ENCODE measurements around the gene TRIM32. TPM values are rescaled to one million over a fixed set of nuclear protein-coding genes. Genes with fewer than 3 reads are reported as not detected.

The TRIM32 gene
- total RNA-seq, 1 experiment from 2014 or later = 40.5 TPM

GRCh38 chr9:116656501-116656971 lies 30.6 kb upstream of the TRIM32 start:
- no TSS peak for BruUV-seq (replicated peaks)
- Histone ChIP-seq H3K4me1 (replicated peaks; ENCODE audit: insufficient read depth) (no peaks in the 10 kb centered on the region), H3K27me3 (ENCODE audit: insufficient read depth, low read depth) (no peaks in the 10 kb centered on the region), H3K79me2 (ENCODE audit: low read depth) (no peaks in the 10 kb centered on the region), H3K4me3 (no peak overlapping the region), H2AFZ (no peak overlapping the region), H3K27ac (no peak overlapping the region), H3K9me2 (ENCODE audit: insufficient read depth) (no peaks in the 10 kb centered on the region), H3K36me3 (ENCODE audit: low read depth) (no peaks in the 10 kb centered on the region), H3K9me3 (ENCODE audit: insufficient read depth, low read depth) (no peaks in the 10 kb centered on the region), H4K20me1 (ENCODE audit: insufficient read depth) (no peaks in the 10 kb centered on the region), H3K4me2 (no peak overlapping the region), H3F3A (ENCODE audit: insufficient read depth, low read depth) (no peaks in the 10 kb centered on the region)
- TF ChIP-seq, protein P1, sequence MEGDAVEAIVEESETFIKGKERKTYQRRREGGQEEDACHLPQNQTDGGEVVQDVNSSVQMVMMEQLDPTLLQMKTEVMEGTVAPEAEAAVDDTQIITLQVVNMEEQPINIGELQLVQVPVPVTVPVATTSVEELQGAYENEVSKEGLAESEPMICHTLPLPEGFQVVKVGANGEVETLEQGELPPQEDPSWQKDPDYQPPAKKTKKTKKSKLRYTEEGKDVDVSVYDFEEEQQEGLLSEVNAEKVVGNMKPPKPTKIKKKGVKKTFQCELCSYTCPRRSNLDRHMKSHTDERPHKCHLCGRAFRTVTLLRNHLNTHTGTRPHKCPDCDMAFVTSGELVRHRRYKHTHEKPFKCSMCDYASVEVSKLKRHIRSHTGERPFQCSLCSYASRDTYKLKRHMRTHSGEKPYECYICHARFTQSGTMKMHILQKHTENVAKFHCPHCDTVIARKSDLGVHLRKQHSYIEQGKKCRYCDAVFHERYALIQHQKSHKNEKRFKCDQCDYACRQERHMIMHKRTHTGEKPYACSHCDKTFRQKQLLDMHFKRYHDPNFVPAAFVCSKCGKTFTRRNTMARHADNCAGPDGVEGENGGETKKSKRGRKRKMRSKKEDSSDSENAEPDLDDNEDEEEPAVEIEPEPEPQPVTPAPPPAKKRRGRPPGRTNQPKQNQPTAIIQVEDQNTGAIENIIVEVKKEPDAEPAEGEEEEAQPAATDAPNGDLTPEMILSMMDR (conservative IDR thresholded peaks at IDR 0.05) = no peak
- TF ChIP-seq EZH2 (IDR thresholded peaks at IDR 0.05; ENCODE audit: low read depth) = no peak
- DNase-seq = no peak
- ChIA-PET POLR2A (ENCODE audit: unreplicated experiment) (no interaction called here), CTCF (no interaction called here)
- intact Hi-C loops (cut with micrococcal nuclease; ENCODE audit: unreplicated experiment) = no loop called here

- CTCF ChIA-PET = no interaction called here
These were observed 30.1 kb upstream of the TRIM32 start for GRCh38 chr9:116656977-116657376.

GRCh38 chr9:116658265-116658664 lies 28.8 kb upstream of the TRIM32 start:
- no peaks in the 10 kb centered on the region for H3K27me3 ChIP-seq (ENCODE audit: insufficient read depth, low read depth)
- no peaks in the 10 kb centered on the region for H3K36me3 ChIP-seq (ENCODE audit: low read depth)
- H2AFZ ChIP-seq = no peak overlapping the region
- no peaks in the 10 kb centered on the region for H4K20me1 ChIP-seq (ENCODE audit: insufficient read depth)
- intact Hi-C loops (cut with micrococcal nuclease; ENCODE audit: unreplicated experiment) = no loop called here
- DNase-seq = no peak
- H3K4me3 ChIP-seq = no peak overlapping the region
- CTCF ChIA-PET = no interaction called here
- no peaks in the 10 kb centered on the region for H3K9me3 ChIP-seq (ENCODE audit: insufficient read depth, low read depth)
- no peak for TF ChIP-seq EZH2 (IDR thresholded peaks at IDR 0.05; ENCODE audit: low read depth)
- TF ChIP-seq, protein P1 (conservative IDR thresholded peaks at IDR 0.05) = no peak
- H3F3A ChIP-seq (ENCODE audit: insufficient read depth, low read depth) = no peaks in the 10 kb centered on the region
- H3K4me1 ChIP-seq (replicated peaks; ENCODE audit: insufficient read depth) = no peaks in the 10 kb centered on the region
- no peaks in the 10 kb centered on the region for H3K79me2 ChIP-seq (ENCODE audit: low read depth)
- POLR2A ChIA-PET (ENCODE audit: unreplicated experiment) = no interaction called here
- H3K9me2 ChIP-seq (ENCODE audit: insufficient read depth) = no peaks in the 10 kb centered on the region
- BruUV-seq (replicated peaks) = no TSS peak
- no peak overlapping the region for H3K27ac ChIP-seq
- no peak overlapping the region for H3K4me2 ChIP-seq

More at GRCh38 chr9:116656977-116657376, 30.1 kb upstream of the TRIM32 start:
- BruUV-seq (replicated peaks) = no TSS peak
- Histone ChIP-seq H3K9me3 (ENCODE audit: insufficient read depth, low read depth) (no peaks in the 10 kb centered on the region), H4K20me1 (ENCODE audit: insufficient read depth) (no peaks in the 10 kb centered on the region), H3F3A (ENCODE audit: insufficient read depth, low read depth) (no peaks in the 10 kb centered on the region), H3K36me3 (ENCODE audit: low read depth) (no peaks in the 10 kb centered on the region), H3K4me1 (replicated peaks; ENCODE audit: insufficient read depth) (no peaks in the 10 kb centered on the region), H3K4me2 (no peak overlapping the region), H3K79me2 (ENCODE audit: low read depth) (no peaks in the 10 kb centered on the region), H3K4me3 (no peak overlapping the region), H3K9me2 (ENCODE audit: insufficient read depth) (no peaks in the 10 kb centered on the region), H3K27me3 (ENCODE audit: insufficient read depth, low read depth) (no peaks in the 10 kb centered on the region), H2AFZ (no peak overlapping the region), H3K27ac (no peak overlapping the region)
- TF ChIP-seq, protein P1 (conservative IDR thresholded peaks at IDR 0.05) = no peak
- no peak for TF ChIP-seq EZH2 (IDR thresholded peaks at IDR 0.05; ENCODE audit: low read depth)
- intact Hi-C loops (cut with micrococcal nuclease; ENCODE audit: unreplicated experiment) = no loop called here
- POLR2A ChIA-PET (ENCODE audit: unreplicated experiment) = no interaction called here
- DNase-seq = no peak

Measured in PC-9 (cell line).